Astrocyte (in vitro differentiated cells and primary cell): ENCODE data around the gene ABHD3. TPM values are rescaled to one million over a fixed set of nuclear protein-coding genes. Genes with fewer than 3 reads are reported as not detected.

Experiments used
- DNase-seq: peaks from one replicate; pipeline ENCODE4 v3.0.0-alpha.2; 2010; ENCODE audit warnings: low read depth
- FAIRE-seq: peaks from 2 replicates; lab custom pipeline; 2011; peaks lifted over from hg19 to GRCh38; lab: Jason Lieb, UNC
- H2AFZ ChIP-seq: 2 replicates; pipeline ENCODE4 v1.6.0; 2012; ENCODE audit warnings: low read depth, low read length, inconsistent platforms
- H3K27ac ChIP-seq: 2 replicates; pipeline ENCODE4 v1.5.1; 2011; ENCODE audit warnings: low read depth, low read length, inconsistent platforms
- H3K27me3 ChIP-seq: 2 replicates; pipeline ENCODE4 v1.6.0; 2011; ENCODE audit warnings: low read length, inconsistent platforms; ENCODE audit not compliant: insufficient read depth
- H3K36me3 ChIP-seq: 2 replicates; pipeline ENCODE4 v1.5.1; 2011; ENCODE audit warnings: low read length, inconsistent platforms; ENCODE audit not compliant: insufficient read depth
- H3K4me1 ChIP-seq: 2 replicates; pipeline ENCODE4 v1.5.1; 2011; ENCODE audit warnings: low read length, inconsistent platforms; ENCODE audit not compliant: insufficient read depth
- H3K4me2 ChIP-seq: 2 replicates; pipeline ENCODE4 v1.6.0; 2012; ENCODE audit warnings: low read length, inconsistent platforms
- H3K4me3 ChIP-seq: 2 replicates; pipeline ENCODE4 v1.5.1; 2011; ENCODE audit warnings: low read depth, mild to moderate bottlenecking, low read length, inconsistent platforms; ENCODE audit not compliant: insufficient read depth
- H3K79me2 ChIP-seq: 2 replicates; pipeline ENCODE4 v1.6.0; 2012; ENCODE audit warnings: mild to moderate bottlenecking, low read length, inconsistent platforms; ENCODE audit not compliant: insufficient read depth
- H3K9ac ChIP-seq: 2 replicates; pipeline ENCODE4 v1.6.0; 2012; ENCODE audit warnings: mild to moderate bottlenecking, low read length, inconsistent platforms
- H3K9me3 ChIP-seq: 2 replicates; pipeline ENCODE4 v1.5.1; 2012; ENCODE audit warnings: low read depth, mild to moderate bottlenecking, low read length, inconsistent platforms; ENCODE audit not compliant: insufficient read depth
- H4K20me1 ChIP-seq: 2 replicates; pipeline ENCODE4 v1.6.0; 2012; ENCODE audit warnings: low read length, inconsistent platforms; ENCODE audit not compliant: insufficient read depth
- H3K27ac Mint-ChIP-seq: one replicate; pipeline ENCODE4 v1.8.0; 2021; ENCODE audit warnings: mild to moderate bottlenecking, mixed read lengths; ENCODE audit not compliant: unreplicated experiment
- H3K27me3 Mint-ChIP-seq: one replicate; pipeline ENCODE4 v1.8.0; 2021; ENCODE audit warnings: low read depth, mixed read lengths; ENCODE audit not compliant: unreplicated experiment
- H3K36me3 Mint-ChIP-seq: one replicate; pipeline ENCODE4 v1.8.0; 2021; ENCODE audit warnings: low read depth, mixed read lengths; ENCODE audit not compliant: unreplicated experiment
- H3K4me1 Mint-ChIP-seq: one replicate; pipeline ENCODE4 v1.8.0; 2021; ENCODE audit warnings: low read depth, mixed read lengths; ENCODE audit not compliant: unreplicated experiment
- H3K4me3 Mint-ChIP-seq: one replicate; pipeline ENCODE4 v1.8.0; 2021; ENCODE audit warnings: mild to moderate bottlenecking, moderate library complexity, mixed read lengths; ENCODE audit not compliant: unreplicated experiment
- H3K9me3 Mint-ChIP-seq: one replicate; pipeline ENCODE4 v1.8.0; 2021; ENCODE audit warnings: mild to moderate bottlenecking, mixed read lengths; ENCODE audit not compliant: unreplicated experiment
- EZH2 ChIP-seq: IDR thresholded peaks from 2 replicates; pipeline ENCODE4 v1.6.1; 2012; ENCODE audit warnings: mild to moderate bottlenecking, low read length, inconsistent platforms; ENCODE audit not compliant: insufficient read depth
- microRNA-seq: library from miRNA; unstranded; fragments of <30 nt; microRNA quantifications from one replicate; pipeline ENCODE4 v1.2.0, GENCODE V29; 2020
- total RNA-seq: library from RNA; stranded (reverse); gene quantifications from 2 replicates; pipeline ENCODE4 v1.2.1, GENCODE V29; 2021
- TF ChIP-seq, protein P1 (sequence below): IDR thresholded peaks from 2 replicates; pipeline ENCODE4 v1.5.1; 2011; ENCODE audit warnings: low read depth, mild to moderate bottlenecking, inconsistent platforms, low read length, moderate library complexity; ENCODE audit not compliant: insufficient read depth

Gene ABHD3
- total RNA-seq, 1 donor from 2014 or later, result 5.1 TPM

DNA sequence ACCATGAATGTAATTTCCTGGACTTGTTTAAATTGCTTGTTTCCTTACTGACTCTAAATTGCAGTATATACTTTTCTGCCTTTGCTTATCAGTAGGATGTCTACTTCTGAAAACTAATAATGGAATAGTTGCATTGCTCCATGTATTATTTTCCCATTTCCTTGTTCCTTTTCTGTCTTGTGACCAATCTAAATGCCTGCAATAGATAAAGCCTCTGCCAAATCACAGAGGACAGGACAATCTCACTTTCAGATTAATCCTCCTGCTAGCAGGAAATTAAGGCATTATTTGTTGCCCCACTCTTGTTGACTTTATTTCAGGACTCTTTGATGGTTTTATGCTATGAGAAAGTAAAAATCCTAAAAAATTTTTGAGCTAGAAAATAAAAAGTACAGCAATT is 99.4 kb downstream of the ABHD3 start:
- no peak overlapping the region for H3K27ac Mint-ChIP-seq
- H3K4me3 Mint-ChIP-seq, result no peak overlapping the region
- no peaks in the 10 kb centered on the region for H4K20me1 ChIP-seq
- DNase-seq (no peak), FAIRE-seq (no peak)
- no peaks in the 10 kb centered on the region for H3K4me1 ChIP-seq
- no peak for TF ChIP-seq EZH2
- TF ChIP-seq, protein P1, sequence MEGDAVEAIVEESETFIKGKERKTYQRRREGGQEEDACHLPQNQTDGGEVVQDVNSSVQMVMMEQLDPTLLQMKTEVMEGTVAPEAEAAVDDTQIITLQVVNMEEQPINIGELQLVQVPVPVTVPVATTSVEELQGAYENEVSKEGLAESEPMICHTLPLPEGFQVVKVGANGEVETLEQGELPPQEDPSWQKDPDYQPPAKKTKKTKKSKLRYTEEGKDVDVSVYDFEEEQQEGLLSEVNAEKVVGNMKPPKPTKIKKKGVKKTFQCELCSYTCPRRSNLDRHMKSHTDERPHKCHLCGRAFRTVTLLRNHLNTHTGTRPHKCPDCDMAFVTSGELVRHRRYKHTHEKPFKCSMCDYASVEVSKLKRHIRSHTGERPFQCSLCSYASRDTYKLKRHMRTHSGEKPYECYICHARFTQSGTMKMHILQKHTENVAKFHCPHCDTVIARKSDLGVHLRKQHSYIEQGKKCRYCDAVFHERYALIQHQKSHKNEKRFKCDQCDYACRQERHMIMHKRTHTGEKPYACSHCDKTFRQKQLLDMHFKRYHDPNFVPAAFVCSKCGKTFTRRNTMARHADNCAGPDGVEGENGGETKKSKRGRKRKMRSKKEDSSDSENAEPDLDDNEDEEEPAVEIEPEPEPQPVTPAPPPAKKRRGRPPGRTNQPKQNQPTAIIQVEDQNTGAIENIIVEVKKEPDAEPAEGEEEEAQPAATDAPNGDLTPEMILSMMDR, result no peak
- no peaks in the 10 kb centered on the region for H3K27me3 Mint-ChIP-seq
- no peaks in the 10 kb centered on the region for H3K9me3 ChIP-seq
- H3K9ac ChIP-seq, result no peak overlapping the region
- H3K4me3 ChIP-seq, result no peak overlapping the region
- no peaks in the 10 kb centered on the region for H3K9me3 Mint-ChIP-seq
- H2AFZ ChIP-seq, result no peak overlapping the region
- no peak overlapping the region for H3K27ac ChIP-seq
- H3K4me1 Mint-ChIP-seq, result no peaks in the 10 kb centered on the region
- no peaks in the 10 kb centered on the region for H3K36me3 Mint-ChIP-seq
- H3K36me3 ChIP-seq, result no peaks in the 10 kb centered on the region
- no peaks in the 10 kb centered on the region for H3K27me3 ChIP-seq
- H3K4me2 ChIP-seq, result no peak overlapping the region
- H3K79me2 ChIP-seq, result peaks cover 1% of the 10 kb centered on the region

DNA sequence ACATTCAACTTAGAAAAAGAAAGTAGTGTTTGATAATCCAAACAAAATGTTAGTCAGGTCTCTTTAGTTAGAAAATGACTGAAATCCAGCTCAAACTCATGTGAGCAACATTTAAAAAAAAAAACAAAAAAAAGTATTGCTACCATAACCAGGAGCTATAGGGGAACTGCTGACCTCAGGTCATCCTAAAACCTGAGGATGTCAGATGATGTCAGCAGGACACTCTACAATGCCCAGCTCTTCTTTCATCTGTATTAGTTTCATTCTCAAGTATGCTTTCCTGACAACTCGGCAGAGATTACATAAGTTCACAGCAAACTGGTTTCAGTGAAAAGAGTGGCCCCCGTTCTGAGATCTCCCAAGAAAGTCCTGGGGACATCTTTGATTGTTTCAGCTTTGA is 99.9 kb downstream of the ABHD3 start:
- no peak overlapping the region for H2AFZ ChIP-seq
- no peaks in the 10 kb centered on the region for H3K9me3 ChIP-seq
- FAIRE-seq (no peak), DNase-seq (no peak)
- Mint-ChIP-seq H3K9me3 (no peaks in the 10 kb centered on the region), H3K27me3 (no peaks in the 10 kb centered on the region), H3K4me1 (no peaks in the 10 kb centered on the region), H3K4me3 (no peak overlapping the region), H3K27ac (no peak overlapping the region), H3K36me3 (no peaks in the 10 kb centered on the region)
- no peaks in the 10 kb centered on the region for H3K27me3 ChIP-seq
- H3K27ac ChIP-seq, result no peak overlapping the region
- H3K4me3 ChIP-seq, result no peak overlapping the region
- H3K36me3 ChIP-seq, result no peaks in the 10 kb centered on the region
- H3K9ac ChIP-seq, result no peak overlapping the region
- TF ChIP-seq, protein P1, result no peak
- TF ChIP-seq EZH2, result no peak
- H3K4me1 ChIP-seq, result no peaks in the 10 kb centered on the region
- H4K20me1 ChIP-seq, result no peaks in the 10 kb centered on the region
- H3K79me2 ChIP-seq, result peaks cover 7% of the 10 kb centered on the region
- H3K4me2 ChIP-seq, result no peak overlapping the region

DNA sequence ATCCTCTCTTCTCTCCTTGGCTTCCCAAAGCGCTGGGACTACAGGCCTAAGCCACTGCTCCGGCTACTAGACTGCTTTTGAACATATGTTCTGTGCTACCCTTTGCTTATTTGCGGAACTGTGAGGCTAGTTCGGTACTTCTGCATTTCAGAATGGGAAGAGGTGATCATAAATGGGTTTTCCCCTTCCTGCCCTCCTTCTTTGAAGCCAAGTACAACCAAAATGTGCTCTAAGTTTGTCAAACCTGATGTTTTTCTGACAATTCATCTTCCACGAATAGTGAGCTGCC is 102.3 kb downstream of the ABHD3 start:
- peaks cover 8% of the 10 kb centered on the region for H3K4me1 Mint-ChIP-seq
- no peak for TF ChIP-seq EZH2
- TF ChIP-seq, protein P1, result no peak
- H3K4me1 ChIP-seq, result no peaks in the 10 kb centered on the region
- no peak overlapping the region for H3K27ac Mint-ChIP-seq
- no peaks in the 10 kb centered on the region for H3K36me3 Mint-ChIP-seq
- H3K27ac ChIP-seq, result no peak overlapping the region
- H4K20me1 ChIP-seq, result peaks cover 19% of the 10 kb centered on the region
- H3K4me2 ChIP-seq, result no peak overlapping the region
- no peaks in the 10 kb centered on the region for H3K27me3 ChIP-seq
- no peaks in the 10 kb centered on the region for H3K27me3 Mint-ChIP-seq
- H3K4me3 ChIP-seq, result no peak overlapping the region
- H3K9me3 Mint-ChIP-seq, result no peaks in the 10 kb centered on the region
- no peak overlapping the region for H3K4me3 Mint-ChIP-seq
- peaks cover 31% of the 10 kb centered on the region for H3K79me2 ChIP-seq
- DNase-seq (no peak), FAIRE-seq (no peak)
- no peak overlapping the region for H2AFZ ChIP-seq
- H3K36me3 ChIP-seq, result no peaks in the 10 kb centered on the region
- H3K9ac ChIP-seq, result no peak overlapping the region
- H3K9me3 ChIP-seq, result no peaks in the 10 kb centered on the region

Small RNA genes lying within 50 kb of the gene (microRNA-seq; reads per million reads assigned to microRNA genes)
- 2.5 reads per million for gene MIR320C1

Other genes starting within 250 kb of the ABHD3 start
- 17.5 and 18.6 TPM in 2 replicates for gene ESCO1, start 104.1 kb downstream of the ABHD3 start, total RNA-seq
- 51.4 and 60.6 TPM in 2 replicates for gene SNRPD1, start 92.5 kb downstream of the ABHD3 start, total RNA-seq
- gene MIB1, start 36.0 kb upstream of the ABHD3 start, total RNA-seq, result 56.1 and 56.8 TPM in 2 replicates